ENCODE results near the gene SBK2. TPM values are rescaled to one million over a fixed set of nuclear protein-coding genes. Genes with fewer than 3 reads are reported as not detected.

SBK2 gene
- total and polyA plus RNA-seq, 9 of the 15 experiments (the other 6 are each of a cell fraction or from before 2014, with no cell fraction given): not detected

DNA sequence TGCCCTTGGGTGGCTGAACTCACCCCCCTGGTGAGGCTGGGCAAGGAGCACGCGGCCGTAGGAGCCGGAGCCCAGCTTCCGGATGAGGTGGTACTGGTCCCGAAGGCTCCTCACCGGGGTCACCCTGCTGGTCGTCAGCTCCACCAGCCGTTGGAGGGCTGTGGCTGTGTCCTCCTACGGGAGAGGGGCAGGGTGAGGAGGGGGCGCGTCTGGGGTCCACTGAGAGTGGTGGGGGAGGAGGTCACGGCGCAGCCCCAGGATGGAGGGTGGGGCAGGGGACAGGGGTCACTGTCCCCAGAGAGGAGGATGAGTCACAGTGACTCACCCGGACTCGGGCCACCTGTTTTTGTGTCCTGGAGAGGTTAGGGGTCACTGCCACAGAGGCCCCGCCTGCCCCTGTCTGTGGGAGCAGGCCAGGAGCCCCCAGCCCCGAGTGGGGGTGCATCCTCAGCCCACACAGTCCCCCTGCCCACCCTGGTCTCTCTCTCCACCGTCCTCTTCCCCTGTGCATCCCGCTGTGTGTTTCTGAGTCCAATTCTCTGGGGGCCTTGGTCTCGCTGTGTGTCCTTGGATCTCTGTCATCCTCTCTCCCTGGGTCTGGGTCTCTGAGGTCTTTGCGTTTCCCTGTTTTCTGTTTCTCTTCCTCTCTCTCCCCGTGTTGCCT is 8.0 kb upstream of the SBK2 start (continued):
- TF ChIP-seq, protein P1, sequence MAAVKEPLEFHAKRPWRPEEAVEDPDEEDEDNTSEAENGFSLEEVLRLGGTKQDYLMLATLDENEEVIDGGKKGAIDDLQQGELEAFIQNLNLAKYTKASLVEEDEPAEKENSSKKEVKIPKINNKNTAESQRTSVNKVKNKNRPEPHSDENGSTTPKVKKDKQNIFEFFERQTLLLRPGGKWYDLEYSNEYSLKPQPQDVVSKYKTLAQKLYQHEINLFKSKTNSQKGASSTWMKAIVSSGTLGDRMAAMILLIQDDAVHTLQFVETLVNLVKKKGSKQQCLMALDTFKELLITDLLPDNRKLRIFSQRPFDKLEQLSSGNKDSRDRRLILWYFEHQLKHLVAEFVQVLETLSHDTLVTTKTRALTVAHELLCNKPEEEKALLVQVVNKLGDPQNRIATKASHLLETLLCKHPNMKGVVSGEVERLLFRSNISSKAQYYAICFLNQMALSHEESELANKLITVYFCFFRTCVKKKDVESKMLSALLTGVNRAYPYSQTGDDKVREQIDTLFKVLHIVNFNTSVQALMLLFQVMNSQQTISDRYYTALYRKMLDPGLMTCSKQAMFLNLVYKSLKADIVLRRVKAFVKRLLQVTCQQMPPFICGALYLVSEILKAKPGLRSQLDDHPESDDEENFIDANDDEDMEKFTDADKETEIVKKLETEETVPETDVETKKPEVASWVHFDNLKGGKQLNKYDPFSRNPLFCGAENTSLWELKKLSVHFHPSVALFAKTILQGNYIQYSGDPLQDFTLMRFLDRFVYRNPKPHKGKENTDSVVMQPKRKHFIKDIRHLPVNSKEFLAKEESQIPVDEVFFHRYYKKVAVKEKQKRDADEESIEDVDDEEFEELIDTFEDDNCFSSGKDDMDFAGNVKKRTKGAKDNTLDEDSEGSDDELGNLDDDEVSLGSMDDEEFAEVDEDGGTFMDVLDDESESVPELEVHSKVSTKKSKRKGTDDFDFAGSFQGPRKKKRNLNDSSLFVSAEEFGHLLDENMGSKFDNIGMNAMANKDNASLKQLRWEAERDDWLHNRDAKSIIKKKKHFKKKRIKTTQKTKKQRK (IDR thresholded peaks at IDR 0.05; ENCODE audit: borderline replicate concordance, low read depth, low read length): no peak
- TF ChIP-seq, protein P2, sequence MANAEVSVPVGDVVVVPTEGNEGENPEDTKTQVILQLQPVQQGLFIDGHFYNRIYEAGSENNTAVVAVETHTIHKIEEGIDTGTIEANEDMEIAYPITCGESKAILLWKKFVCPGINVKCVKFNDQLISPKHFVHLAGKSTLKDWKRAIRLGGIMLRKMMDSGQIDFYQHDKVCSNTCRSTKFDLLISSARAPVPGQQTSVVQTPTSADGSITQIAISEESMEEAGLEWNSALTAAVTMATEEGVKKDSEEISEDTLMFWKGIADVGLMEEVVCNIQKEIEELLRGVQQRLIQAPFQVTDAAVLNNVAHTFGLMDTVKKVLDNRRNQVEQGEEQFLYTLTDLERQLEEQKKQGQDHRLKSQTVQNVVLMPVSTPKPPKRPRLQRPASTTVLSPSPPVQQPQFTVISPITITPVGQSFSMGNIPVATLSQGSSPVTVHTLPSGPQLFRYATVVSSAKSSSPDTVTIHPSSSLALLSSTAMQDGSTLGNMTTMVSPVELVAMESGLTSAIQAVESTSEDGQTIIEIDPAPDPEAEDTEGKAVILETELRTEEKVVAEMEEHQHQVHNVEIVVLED (CRISPR knock-in tag; IDR thresholded peaks at IDR 0.05): no peak
- peak; percentile 61 to 75; a peak in 3 of 4 replicates for TF ChIP-seq MAZ (CRISPR knock-in tag; conservative IDR thresholded peaks at IDR 0.05 in 1 of 2, IDR thresholded peaks at IDR 0.05 in 1 of 2)
- TF ChIP-seq, protein P3, sequence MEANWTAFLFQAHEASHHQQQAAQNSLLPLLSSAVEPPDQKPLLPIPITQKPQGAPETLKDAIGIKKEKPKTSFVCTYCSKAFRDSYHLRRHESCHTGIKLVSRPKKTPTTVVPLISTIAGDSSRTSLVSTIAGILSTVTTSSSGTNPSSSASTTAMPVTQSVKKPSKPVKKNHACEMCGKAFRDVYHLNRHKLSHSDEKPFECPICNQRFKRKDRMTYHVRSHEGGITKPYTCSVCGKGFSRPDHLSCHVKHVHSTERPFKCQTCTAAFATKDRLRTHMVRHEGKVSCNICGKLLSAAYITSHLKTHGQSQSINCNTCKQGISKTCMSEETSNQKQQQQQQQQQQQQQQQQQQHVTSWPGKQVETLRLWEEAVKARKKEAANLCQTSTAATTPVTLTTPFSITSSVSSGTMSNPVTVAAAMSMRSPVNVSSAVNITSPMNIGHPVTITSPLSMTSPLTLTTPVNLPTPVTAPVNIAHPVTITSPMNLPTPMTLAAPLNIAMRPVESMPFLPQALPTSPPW (CRISPR knock-in tag; IDR thresholded peaks at IDR 0.05): peak; percentile 73
- TF ChIP-seq SRSF9 (IDR thresholded peaks at IDR 0.05; ENCODE audit: borderline replicate concordance, low read depth, low read length): no peak
- TF ChIP-seq, protein P4, sequence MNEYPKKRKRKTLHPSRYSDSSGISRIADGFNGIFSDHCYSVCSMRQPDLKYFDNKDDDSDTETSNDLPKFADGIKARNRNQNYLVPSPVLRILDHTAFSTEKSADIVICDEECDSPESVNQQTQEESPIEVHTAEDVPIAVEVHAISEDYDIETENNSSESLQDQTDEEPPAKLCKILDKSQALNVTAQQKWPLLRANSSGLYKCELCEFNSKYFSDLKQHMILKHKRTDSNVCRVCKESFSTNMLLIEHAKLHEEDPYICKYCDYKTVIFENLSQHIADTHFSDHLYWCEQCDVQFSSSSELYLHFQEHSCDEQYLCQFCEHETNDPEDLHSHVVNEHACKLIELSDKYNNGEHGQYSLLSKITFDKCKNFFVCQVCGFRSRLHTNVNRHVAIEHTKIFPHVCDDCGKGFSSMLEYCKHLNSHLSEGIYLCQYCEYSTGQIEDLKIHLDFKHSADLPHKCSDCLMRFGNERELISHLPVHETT (CRISPR knock-in tag; conservative IDR thresholded peaks at IDR 0.05 in 1 of 2, IDR thresholded peaks at IDR 0.05 in 1 of 2): 0 out of 4 replicates have a peak, but pooled peaks of 1 of the 2 experiments have one; percentile 21
- TF ChIP-seq KLF10 (CRISPR knock-in tag; IDR thresholded peaks at IDR 0.05): no peak
- peak; percentile 60; the same call in 1 of the 2 replicates for TF ChIP-seq MTA3 (IDR thresholded peaks at IDR 0.05; ENCODE audit: borderline replicate concordance)
- TF ChIP-seq GABPB1 (CRISPR knock-in tag; IDR thresholded peaks at IDR 0.05): peak; percentile 65
- TF ChIP-seq NR2C2 (CRISPR knock-in tag; IDR thresholded peaks at IDR 0.05): peak; percentile 65; the same call in 1 of the 2 replicates
- TF ChIP-seq NR2C2 (tag; IDR thresholded peaks at IDR 0.05): peak; percentile 94
- TF ChIP-seq EP400 (IDR thresholded peaks at IDR 0.05): peak; percentile 75; the same call in 1 of the 2 replicates
- TF ChIP-seq, protein P5, sequence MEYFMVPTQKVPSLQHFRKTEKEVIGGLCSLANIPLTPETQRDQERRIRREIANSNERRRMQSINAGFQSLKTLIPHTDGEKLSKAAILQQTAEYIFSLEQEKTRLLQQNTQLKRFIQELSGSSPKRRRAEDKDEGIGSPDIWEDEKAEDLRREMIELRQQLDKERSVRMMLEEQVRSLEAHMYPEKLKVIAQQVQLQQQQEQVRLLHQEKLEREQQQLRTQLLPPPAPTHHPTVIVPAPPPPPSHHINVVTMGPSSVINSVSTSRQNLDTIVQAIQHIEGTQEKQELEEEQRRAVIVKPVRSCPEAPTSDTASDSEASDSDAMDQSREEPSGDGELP (CRISPR knock-in tag; IDR thresholded peaks at IDR 0.05; ENCODE audit: borderline replicate concordance): peak; percentile 89
- TF ChIP-seq, protein P6, sequence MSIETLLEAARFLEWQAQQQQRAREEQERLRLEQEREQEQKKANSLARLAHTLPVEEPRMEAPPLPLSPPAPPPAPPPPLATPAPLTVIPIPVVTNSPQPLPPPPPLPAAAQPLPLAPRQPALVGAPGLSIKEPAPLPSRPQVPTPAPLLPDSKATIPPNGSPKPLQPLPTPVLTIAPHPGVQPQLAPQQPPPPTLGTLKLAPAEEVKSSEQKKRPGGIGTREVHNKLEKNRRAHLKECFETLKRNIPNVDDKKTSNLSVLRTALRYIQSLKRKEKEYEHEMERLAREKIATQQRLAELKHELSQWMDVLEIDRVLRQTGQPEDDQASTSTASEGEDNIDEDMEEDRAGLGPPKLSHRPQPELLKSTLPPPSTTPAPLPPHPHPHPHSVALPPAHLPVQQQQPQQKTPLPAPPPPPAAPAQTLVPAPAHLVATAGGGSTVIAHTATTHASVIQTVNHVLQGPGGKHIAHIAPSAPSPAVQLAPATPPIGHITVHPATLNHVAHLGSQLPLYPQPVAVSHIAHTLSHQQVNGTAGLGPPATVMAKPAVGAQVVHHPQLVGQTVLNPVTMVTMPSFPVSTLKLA (conservative IDR thresholded peaks at IDR 0.05): peak in 1 of 2 experiments; percentile 41; a peak in 2 of 4 replicates
